ENCODE measurements around the gene NUDT4B.
"Not testable (repeated sequence)": the region's sequence is repeated elsewhere in the genome, so short reads cannot be mapped to it uniquely, and the experiment has no call there.

DNA sequence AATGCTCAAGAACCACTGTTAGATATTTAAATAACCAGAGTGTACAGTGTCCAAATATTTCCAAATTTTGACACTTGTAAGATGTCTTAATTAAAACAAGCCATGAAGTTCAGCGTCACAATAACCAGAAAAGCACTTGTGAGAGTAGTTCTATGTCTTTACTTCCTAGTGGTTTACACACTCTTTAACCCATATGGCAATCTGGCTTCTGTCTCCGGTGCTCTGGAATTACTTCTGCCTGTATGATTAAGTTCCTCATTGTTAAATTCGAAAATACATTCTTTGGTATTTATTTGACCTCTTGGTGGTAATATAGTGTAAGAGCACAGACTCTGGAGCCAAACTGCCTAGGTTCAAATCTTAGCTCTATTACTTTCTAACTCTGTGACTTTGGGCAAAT is 20.9 kb downstream of the NUDT4B start:
- TF ChIP-seq POLR2A, POLR2AphosphoS5 (IDR thresholded peaks at IDR 0.05): not testable (repeated sequence)
- TF ChIP-seq, protein P1, sequence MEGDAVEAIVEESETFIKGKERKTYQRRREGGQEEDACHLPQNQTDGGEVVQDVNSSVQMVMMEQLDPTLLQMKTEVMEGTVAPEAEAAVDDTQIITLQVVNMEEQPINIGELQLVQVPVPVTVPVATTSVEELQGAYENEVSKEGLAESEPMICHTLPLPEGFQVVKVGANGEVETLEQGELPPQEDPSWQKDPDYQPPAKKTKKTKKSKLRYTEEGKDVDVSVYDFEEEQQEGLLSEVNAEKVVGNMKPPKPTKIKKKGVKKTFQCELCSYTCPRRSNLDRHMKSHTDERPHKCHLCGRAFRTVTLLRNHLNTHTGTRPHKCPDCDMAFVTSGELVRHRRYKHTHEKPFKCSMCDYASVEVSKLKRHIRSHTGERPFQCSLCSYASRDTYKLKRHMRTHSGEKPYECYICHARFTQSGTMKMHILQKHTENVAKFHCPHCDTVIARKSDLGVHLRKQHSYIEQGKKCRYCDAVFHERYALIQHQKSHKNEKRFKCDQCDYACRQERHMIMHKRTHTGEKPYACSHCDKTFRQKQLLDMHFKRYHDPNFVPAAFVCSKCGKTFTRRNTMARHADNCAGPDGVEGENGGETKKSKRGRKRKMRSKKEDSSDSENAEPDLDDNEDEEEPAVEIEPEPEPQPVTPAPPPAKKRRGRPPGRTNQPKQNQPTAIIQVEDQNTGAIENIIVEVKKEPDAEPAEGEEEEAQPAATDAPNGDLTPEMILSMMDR (IDR thresholded peaks at IDR 0.05): not testable (repeated sequence)

Measured in breast epithelium (tissue), 3 donors.